Measurements from ENCODE around the gene RABL6.

The RABL6 gene

GRCh38 chr9:136762915-136763648, 44.7 kb upstream of the RABL6 start:
- TF ChIP-seq TOX (CRISPR knock-in tag; IDR thresholded peaks at IDR 0.05; ENCODE audit: borderline replicate concordance) (no peak), ZNF8 (CRISPR knock-in tag; IDR thresholded peaks at IDR 0.05) (no peak), POU6F1 (CRISPR knock-in tag; IDR thresholded peaks at IDR 0.05; ENCODE audit: borderline replicate concordance, low read depth) (no peak), CSDC2 (CRISPR knock-in tag; IDR thresholded peaks at IDR 0.05) (no peak), TCF4 (CRISPR knock-in tag; IDR thresholded peaks at IDR 0.05; ENCODE audit: borderline replicate concordance) (no peak), ESRRG (CRISPR knock-in tag; IDR thresholded peaks at IDR 0.05) (no peak), ZC3H10 (CRISPR knock-in tag; IDR thresholded peaks at IDR 0.05) (no peak)
- peak; percentile 34 for ATAC-seq

GRCh38 chr9:136763649-136764035, 44.1 kb upstream of the RABL6 start:
- no peak for ATAC-seq
- TF ChIP-seq ZFP30 (CRISPR knock-in tag; IDR thresholded peaks at IDR 0.05) (no peak), CSRNP3 (CRISPR knock-in tag; IDR thresholded peaks at IDR 0.05) (no peak), ISL1 (CRISPR knock-in tag; IDR thresholded peaks at IDR 0.05) (no peak), POU6F1 (CRISPR knock-in tag; IDR thresholded peaks at IDR 0.05; ENCODE audit: borderline replicate concordance, low read depth) (no peak), ARNTL (CRISPR knock-in tag; IDR thresholded peaks at IDR 0.05; ENCODE audit: borderline replicate concordance, low read depth) (no peak), PPARA (CRISPR knock-in tag; IDR thresholded peaks at IDR 0.05; ENCODE audit: borderline replicate concordance) (no peak), BACH2 (CRISPR knock-in tag; IDR thresholded peaks at IDR 0.05; ENCODE audit: borderline replicate concordance) (no peak), GLIS3 (CRISPR knock-in tag; IDR thresholded peaks at IDR 0.05) (no peak), TSHZ2 (CRISPR knock-in tag; IDR thresholded peaks at IDR 0.05) (no peak), ZNF70 (CRISPR knock-in tag; IDR thresholded peaks at IDR 0.05) (no peak), TCF4 (CRISPR knock-in tag; IDR thresholded peaks at IDR 0.05; ENCODE audit: borderline replicate concordance) (no peak), PATZ1 (CRISPR knock-in tag; IDR thresholded peaks at IDR 0.05; ENCODE audit: borderline replicate concordance) (no peak), ZNF8 (CRISPR knock-in tag; IDR thresholded peaks at IDR 0.05) (no peak), ZNF565 (CRISPR knock-in tag; conservative IDR thresholded peaks at IDR 0.05; ENCODE audit: low read depth) (no peak)

- no peak for ATAC-seq
- TF ChIP-seq GLIS3 (CRISPR knock-in tag; IDR thresholded peaks at IDR 0.05) (no peak), PPARA (CRISPR knock-in tag; IDR thresholded peaks at IDR 0.05; ENCODE audit: borderline replicate concordance) (no peak), RARB (CRISPR knock-in tag; IDR thresholded peaks at IDR 0.05) (no peak), ARNTL (CRISPR knock-in tag; IDR thresholded peaks at IDR 0.05; ENCODE audit: borderline replicate concordance, low read depth) (no peak), TCF4 (CRISPR knock-in tag; IDR thresholded peaks at IDR 0.05; ENCODE audit: borderline replicate concordance) (no peak), BACH2 (CRISPR knock-in tag; IDR thresholded peaks at IDR 0.05; ENCODE audit: borderline replicate concordance) (no peak), ZC3H10 (CRISPR knock-in tag; IDR thresholded peaks at IDR 0.05) (no peak), ISL1 (CRISPR knock-in tag; IDR thresholded peaks at IDR 0.05) (no peak), SNAI2 (CRISPR knock-in tag; IDR thresholded peaks at IDR 0.05) (no peak), ZFP3 (CRISPR knock-in tag; IDR thresholded peaks at IDR 0.05) (no peak), PATZ1 (CRISPR knock-in tag; IDR thresholded peaks at IDR 0.05; ENCODE audit: borderline replicate concordance) (no peak), CSRNP3 (CRISPR knock-in tag; IDR thresholded peaks at IDR 0.05) (no peak), ZNF70 (CRISPR knock-in tag; IDR thresholded peaks at IDR 0.05) (no peak)
Observed at GRCh38 chr9:136764301-136764891, 43.4 kb upstream of the RABL6 start, which contains the start of gene LCN15. LCN15 (minus strand) TSS chr9:136764518; CDS start chr9:136764488, 30 bp downstream.

Data from SK-N-SH treated with all-trans-retinoic acid at 6 μM for 48 hours (cell line).